ENCODE results near the gene PTEN.

The PTEN gene

DNA sequence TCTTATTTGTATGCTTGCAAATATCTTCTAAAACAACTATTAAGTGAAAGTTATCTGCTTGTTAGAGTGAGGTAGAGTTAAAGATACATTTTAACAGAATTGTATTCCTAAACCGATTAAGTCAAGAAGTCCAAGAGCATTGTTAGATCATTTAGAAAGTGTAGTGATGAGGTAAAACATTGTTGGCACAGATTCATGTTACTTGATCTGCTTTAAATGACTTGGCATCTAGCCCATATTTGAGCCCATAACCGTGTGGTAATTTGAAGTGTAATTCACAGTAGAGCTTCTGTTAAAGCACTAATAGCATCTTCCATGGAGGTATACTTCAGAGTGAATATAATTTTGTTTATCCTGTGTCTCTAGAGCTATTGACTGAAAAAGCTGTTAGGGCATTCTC, 62.1 kb downstream of the PTEN start:
- DNase-seq: no peak

- DNase-seq: no peak
These were observed 63.7 kb downstream of the PTEN start for GRCh38 chr10:87927091-87927490.

- DNase-seq: no peak
These were observed 65.6 kb downstream of the PTEN start for GRCh38 chr10:87928996-87929395.

- DNase-seq: no peak
These were observed 66.7 kb downstream of the PTEN start for GRCh38 chr10:87930141-87930540.

- no peak for DNase-seq
These were observed 67.8 kb downstream of the PTEN start for GRCh38 chr10:87930934-87931835.

GRCh38 chr10:87931836-87932230, 68.4 kb downstream of the PTEN start:
- no peak for DNase-seq

- no peak for DNase-seq
These were observed 72.1 kb downstream of the PTEN start for GRCh38 chr10:87935290-87936141.

DNA sequence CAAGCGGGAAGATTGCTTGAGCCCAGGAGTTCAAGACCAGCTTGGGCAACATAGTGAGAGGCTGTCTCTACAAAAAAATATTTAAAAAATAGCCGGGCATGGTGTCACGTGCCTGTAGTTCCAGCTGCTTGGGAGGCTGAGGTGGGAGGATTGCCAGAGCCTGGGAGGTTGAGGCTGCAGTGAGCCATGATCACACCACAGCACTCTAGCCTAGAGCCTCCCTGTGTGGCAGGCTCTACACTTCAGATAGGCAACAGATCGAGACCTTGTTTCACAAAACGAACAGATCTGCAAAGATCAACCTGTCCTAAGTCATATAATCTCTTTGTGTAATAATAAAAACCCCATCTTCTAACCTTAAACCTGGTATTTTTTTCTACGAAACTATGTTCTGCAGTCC, 76.8 kb downstream of the PTEN start:
- DNase-seq: no peak

- peak; percentile 6 for DNase-seq
These were observed 79.6 kb downstream of the PTEN start for GRCh38 chr10:87942884-87943527.

- DNase-seq: no peak
These were observed 82.6 kb downstream of the PTEN start for GRCh38 chr10:87945984-87946383.

DNA sequence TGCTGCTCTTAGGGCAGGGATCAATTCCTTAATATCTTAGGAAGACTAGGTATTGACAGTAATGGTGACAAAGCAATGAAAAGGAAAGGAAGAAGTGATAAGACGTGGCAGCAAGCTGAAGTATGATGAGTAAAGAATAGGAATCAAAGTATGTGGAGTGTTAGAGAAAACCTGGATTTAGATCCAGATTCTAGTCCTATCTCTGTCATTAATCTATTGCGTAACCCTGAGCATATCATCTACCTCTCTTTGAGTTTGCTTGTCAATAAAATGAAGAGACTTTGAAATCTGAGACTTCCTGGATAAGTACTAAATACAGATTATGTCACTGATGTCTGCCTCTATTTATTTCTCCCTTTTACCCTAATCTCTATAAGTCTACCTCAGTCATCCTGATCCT, 89.2 kb downstream of the PTEN start:
- no peak for DNase-seq

DNA sequence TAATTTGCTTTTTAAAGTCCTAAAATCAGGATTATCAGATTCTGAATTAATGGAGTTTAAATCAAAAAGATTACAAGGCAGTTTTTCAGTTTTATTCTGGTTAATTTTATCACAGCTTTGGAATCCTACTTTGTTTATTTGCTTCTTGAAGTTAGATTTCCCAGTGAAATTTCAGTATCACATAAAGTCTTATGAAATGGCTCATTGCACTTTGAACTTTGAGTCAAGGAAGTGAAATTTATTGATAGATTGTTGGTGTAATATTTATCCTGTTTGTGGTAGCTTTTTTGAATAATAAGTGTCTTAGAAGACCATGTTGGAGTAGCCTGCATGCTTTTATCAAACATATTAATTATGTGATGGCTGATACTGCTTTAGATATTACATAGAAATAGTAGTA, 92.6 kb downstream of the PTEN start:
- DNase-seq: no peak

GRCh38 chr10:87957702-87958101, 94.3 kb downstream of the PTEN start:
- no peak for DNase-seq

DNA sequence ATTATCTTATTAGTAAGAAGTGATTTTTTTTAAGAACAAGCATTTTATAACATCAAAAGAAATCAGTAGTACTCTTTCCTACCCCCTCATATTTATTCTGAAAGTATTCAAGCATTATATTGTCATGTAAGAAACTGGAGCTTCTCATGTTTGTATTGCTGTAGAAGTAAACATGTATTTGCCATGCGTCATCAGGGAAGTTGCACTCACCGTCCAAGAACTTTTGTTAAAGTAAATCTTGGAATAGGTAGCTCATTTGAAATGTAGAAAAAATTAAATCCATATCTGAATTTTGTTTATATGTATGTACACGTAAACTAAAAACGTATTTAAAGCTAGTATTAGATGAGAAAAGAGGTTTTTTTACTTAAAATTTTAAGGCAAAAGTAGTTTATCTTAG, 96.8 kb downstream of the PTEN start:
- no peak for DNase-seq

- DNase-seq: no peak
These were observed 97.9 kb downstream of the PTEN start for GRCh38 chr10:87961314-87961713.

DNA sequence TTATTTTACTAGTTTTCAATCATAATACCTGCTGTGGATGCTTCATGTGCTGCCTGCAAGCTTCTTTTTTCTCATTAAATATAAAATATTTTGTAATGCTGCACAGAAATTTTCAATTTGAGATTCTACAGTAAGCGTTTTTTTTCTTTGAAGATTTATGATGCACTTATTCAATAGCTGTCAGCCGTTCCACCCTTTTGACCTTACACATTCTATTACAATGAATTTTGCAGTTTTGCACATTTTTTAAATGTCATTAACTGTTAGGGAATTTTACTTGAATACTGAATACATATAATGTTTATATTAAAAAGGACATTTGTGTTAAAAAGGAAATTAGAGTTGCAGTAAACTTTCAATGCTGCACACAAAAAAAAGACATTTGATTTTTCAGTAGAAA, 103.0 kb downstream of the PTEN start:
- no peak for DNase-seq

- DNase-seq: no peak
These were observed 110.2 kb downstream of the PTEN start for GRCh38 chr10:87973635-87974034.

DNA sequence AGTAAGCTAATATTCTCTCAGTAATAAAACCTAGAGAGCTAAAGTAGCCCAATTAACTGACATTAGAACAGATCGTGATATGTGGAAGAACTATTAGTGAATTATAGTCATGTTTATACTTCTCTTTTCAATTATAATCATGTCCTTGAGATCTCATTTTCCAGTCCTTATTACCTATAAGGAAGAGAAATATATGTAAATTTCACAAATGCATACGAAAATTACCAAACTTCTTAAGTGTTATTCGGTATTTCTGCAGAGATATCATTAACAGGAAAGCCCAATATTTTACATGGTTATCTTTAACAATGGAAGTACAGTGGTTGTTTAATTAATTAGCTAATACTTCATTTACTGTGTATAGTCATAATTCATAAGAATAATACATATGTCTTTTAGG, 110.7 kb downstream of the PTEN start:
- no peak for DNase-seq

DNA sequence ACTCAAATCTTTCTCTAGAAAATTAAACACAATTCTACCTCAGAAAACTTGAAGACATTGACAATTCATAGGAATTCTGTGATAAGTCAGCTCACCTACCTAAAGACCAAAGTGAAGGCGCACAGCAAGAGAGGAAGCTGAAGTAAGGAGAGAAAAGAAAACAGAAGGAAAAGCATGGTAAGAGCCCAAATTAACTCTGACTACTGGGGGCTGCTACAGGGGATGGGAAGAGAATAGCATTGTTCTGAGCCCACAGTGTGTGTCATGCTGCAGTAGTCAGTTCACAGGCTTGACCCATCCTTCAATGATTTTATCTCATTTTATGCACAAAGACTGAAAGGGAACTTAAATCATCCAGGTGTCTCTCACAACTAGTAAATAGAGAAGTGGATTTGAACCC, 111.3 kb downstream of the PTEN start:
- DNase-seq: no peak

- DNase-seq: no peak
These were observed 112.8 kb downstream of the PTEN start for GRCh38 chr10:87976101-87976743.

- no peak for DNase-seq
These were observed 114.7 kb downstream of the PTEN start for GRCh38 chr10:87978166-87978565.

DNA sequence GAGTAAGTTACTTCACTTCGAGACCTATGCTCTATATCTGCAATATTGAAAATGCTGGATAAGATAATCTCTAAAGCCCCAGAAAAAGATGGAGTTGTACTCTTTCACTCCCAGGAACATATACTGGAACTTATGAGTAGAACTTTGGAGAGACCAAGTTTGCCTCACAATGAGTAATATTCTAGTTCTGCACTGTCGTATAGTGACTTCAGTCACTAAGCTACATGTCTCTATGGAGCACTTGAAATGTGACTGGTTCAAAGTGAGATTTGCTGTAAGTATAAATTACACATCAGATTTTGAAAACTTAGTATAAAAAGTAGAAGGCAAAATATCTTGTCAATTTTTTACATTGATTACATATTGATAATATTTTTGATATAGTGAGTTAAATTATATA, 116.4 kb downstream of the PTEN start:
- no peak for DNase-seq

- no peak for DNase-seq
These were observed 120.3 kb downstream of the PTEN start for GRCh38 chr10:87983716-87984115.
